NCI-H1436 treated with DMSO at 0.1 percent for 48 hours (cell line): ENCODE results near the gene PRDM5.

ENCODE experiments used
- DNase-seq: peaks from one replicate; lab custom pipeline; 2025; lab: John Stamatoyannopoulos, UW

Gene PRDM5

DNA sequence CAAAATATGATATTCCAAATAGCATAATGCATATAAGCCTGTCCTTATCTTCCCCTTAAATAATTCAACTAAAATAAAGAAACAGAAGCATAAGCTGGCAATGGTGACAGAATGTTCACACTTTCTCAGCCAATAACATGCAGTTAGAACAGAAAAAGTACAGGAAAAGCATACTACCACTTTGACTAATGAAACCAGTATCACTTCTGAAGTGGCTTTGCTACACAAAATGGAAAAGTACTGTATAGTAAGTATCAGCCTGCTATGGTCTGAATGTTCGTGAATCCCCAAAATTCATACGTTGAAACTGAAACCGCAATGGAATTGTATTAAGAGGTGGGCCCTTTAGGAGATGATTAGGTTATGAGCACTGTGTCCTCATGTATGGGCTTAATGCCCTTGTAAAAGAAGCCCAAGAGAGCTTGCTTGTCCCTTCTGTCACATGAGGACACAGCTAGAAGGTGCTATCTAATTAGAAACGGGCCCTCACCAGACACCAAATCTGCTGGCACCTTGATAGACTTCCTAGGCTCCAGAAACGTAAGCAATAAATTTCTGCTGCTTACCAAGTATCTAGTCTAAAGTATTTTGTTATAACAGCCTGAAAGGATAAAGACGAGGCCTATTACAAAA, 102.6 kb downstream of the PRDM5 start:
- DNase-seq: no peak

DNA sequence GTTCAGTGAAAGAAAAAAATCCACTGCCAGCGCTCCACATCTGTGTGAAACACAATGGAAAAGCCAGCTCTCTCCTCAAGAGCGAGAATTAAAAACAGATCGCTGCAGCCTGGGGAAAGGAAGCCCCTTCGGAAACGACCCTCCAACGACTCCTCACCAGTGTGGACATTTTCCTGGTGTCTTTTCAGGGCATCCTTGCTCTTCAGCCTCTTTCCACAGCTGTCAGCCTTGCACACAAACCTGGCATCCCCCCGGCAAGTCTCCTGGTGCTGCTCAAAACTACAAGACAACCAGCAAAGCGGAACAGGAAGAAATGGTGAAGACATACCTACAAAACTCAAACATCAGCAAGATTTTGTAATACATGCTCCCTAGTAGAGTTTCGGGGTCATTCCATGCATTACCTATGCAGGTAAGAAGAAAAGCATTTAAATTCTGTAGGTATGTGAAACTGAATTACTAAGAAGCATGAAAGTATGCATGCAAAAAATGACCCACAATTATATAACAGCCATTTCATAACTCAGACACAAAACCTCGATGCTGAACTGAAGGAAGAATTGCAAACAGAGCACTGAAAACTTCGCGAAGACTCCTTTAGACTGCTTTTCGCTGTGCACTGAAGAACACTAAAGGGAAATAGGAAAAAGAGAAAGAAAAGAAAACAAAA, 106.1 kb downstream of the PRDM5 start:
- DNase-seq: no peak

DNA sequence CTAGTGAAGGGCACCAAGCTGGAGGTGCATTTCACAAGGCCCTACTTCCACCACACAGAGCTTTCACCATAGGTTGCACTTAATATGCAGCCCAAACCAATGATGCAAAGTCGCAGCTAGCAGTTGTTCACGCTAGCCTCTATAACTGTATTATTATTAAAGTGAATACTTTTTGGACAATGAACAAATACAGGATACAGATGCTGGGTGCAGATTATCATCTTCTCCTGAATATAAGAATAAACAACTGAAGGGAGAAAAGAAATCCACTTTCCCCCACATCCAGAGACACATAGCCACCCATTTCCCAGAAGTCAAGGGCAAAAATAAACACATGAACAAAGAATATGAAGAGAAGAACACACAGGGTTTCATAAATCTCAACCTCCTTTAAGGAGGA, 107.2 kb downstream of the PRDM5 start:
- DNase-seq: no peak

DNA sequence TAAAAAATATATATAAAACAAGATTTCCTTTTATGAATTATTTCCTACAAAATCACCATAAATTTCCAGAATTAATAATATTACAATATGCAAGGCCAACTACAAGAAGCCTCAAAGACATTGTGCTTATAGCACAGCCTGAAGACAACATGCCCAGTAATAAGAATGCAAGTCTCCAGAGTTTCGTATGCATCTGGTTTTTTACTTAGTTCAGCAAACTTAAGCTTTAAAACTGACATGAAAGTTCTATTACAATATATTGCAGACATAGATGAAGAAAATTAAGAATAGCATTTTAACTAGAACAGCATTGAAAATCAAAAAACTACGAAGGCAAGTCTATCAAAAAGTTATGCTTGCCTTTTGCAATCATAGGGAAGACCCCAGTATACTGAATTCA, 107.6 kb downstream of the PRDM5 start:
- DNase-seq: no peak

DNA sequence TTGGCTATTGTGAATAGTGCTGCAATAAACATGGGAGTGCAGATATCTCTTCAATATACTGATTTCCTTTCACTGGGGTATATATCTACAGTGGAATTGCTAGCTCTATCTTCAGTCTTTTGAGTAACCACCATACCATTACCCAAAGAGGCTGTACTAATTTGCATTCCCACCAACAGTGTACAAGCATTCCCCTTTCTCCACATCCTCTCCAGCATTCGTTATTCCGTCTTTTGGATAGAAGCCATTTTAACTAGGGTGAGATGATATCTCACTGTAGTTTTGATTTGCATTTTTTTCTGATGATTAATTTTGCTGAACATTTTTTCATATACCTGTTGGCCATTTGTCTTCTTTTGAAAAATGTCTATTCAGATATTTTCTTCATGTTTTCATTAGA, 110.3 kb downstream of the PRDM5 start:
- no peak for DNase-seq

DNA sequence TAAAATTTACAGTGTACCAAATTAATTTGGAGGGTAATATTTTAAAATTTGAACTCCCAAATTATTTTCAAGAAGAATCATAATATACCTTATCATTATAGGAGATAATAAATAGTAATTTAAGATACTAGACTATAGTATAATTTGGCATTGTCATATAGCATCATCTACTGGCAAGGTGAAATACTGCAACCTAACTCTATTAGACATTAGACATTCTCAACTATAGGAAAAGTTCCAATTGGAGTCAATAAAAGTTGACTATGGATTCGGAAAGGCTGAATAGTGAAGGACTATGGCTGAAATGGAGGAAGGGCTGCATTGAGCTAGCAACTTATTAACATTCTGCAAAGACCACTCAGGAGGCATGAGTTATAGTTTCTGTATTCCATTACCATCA, 113.0 kb downstream of the PRDM5 start:
- DNase-seq: no peak

DNA sequence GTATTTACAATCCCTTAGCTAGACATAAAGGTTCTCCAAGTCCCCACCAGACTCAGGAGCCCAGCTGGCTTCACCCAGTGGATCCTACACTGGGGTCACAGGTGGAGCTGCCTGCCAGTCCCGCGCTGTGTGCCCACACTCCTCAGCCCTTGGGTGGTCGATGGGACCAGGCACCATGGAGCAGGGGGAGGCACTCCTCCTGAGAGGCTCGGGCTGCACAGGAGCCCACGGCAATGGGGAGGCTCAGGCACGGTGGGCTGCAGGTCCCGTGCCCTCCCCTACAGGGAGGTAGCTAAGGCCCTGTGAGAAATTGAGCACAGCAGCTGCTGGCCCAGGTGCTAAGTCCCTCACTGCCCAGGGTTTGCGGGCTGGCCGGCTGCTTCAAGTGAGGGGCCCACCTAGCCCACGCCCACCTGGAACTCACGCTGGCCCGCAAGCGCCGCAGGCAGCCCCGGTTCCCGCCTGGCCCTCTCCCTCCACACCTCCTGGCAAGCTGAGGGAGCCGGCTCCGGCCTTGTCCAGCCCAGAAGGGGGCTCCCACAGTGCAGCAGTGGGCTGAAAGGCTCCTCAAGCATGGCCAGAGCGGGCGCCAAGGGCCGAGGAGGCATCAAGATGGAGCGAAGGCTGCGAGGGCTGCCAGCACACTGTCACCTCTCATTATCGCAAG, 113.9 kb downstream of the PRDM5 start:
- no peak for DNase-seq

DNA sequence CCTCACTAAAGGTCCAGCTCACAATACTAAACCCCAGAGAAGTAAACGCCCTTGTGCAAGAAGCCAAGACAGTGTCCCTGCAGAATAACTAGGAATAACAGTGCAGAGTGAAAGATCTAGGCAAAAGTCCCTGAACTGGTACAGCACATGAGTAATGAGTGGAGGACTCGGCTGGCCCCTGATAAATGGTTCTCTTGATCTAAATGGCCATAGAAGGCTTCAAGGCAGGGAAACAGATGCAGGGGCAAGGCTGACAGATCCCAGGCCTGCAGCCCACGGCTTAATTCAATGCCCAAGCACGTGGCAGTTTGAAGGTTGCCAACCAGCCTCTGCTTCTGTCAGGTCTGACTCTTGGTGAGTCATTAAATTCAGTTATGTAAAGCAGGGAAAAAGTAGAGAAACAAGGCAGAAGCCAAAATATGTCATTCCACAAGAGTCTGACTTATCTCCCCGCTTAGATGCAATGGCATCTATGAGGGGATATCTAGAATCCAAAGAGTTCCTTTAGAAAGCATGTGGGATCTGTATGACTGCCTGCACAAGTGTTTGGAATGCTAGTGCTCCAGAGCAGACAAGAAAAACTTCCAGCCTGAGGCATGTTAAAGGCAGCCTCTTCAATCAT, 121.3 kb downstream of the PRDM5 start:
- no peak for DNase-seq

DNA sequence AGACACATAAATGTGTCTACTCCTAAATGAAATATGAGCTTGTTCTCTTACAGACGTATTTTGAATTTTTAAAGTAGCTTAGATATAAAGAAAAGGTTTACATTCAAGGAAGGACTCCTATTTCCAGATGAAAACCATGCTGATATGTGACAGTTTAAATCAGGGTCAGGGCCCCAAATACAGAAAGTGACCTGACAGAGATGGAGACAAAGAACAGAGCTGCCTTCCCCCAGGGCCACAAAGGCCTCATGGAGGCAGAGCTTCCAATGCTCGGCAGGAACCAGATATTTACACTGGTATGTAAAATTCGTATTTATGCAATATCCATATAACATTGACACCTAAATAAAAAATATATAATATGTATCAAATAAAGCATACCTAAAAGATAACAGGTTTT, 124.0 kb downstream of the PRDM5 start:
- no peak for DNase-seq

DNA sequence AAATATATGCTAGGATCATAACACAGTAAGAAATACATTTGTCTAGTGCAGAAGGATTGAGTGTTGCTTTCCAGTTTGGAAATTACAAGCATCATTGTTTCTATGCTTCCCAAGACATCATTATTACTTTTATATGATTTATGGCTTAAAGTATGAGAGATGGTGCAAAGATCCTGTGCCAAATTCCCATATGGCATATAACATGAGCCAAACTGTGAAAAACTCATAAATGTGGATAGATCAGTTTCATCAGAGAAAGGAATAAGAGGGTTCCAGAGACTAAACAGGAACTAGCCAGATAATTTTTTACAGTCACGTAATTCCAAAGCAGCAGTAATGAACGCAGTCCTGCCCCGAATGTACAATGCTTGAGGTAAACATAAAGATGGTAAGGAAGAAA, 126.3 kb downstream of the PRDM5 start:
- no peak for DNase-seq

DNA sequence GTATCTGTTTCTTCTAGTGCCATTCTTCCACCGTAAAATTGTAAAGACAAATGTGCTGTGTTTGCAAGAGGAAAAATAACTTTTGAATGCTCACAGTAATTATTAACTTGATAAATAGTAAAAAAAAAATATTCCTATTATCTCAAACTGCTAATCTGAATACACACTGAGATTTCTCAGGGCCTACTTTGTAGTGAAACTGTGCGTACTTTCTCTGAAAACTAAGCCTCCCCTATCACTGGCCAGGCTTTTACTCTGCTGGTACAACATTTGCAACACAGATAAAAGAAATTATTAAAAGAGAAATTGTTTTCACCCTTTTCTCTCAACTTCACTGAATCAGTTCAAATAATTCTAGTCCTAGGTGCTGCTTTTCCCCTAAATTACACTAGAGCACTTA, 137.3 kb downstream of the PRDM5 start:
- no peak for DNase-seq

DNA sequence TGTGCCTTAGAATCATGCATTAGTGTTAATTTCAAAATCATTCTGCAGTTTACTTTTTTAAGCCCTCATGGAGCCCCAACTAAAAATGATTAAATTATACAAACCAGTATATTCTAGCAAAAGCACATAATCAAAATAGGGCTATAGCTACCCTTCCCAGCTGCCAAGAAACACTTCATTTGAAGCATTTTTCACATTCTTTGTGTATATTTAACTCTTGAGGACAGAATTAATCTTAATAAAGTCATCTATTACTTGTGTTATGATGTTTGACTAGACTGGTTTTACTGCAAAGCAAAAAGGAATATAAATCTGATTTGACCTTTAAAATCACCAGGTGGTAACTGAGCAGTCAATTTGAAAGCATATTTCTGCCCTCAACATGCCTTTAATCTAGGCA, 145.1 kb downstream of the PRDM5 start:
- no peak for DNase-seq

DNA sequence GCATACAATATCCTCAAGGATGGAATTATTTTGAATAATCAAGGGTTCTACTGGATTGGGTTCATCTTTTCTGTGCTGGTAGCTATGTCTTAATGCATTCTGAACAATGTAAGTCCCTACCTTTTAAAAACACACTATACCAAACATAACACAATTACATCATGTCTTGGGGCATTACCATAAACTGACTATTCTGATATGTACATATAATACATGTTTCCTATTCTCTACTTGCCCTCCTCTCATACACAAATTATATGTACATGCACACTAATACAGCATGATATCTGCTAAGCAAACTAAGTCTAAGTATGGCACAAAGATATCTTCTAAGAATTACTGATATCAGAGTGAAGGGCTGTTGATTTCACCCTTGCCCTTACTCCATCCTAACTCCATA, 147.1 kb downstream of the PRDM5 start:
- DNase-seq: no peak

DNA sequence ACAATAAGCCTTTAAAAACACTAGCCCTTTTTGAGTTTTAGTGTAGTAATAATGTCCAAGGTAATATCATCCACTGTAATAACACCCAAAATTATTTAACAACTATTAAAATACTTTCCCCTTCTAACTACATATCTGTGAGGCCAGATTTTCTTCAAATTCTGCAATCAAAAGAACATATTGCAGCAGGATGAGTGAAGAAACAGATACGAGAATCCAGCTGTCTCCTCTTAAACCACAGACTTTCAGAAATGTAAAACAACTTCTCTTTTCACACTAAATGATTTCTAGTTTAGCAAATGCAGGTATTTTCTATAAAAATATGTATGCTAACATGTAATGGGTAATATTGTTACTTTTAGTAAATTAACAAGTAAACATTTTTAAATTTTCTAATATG, 148.9 kb downstream of the PRDM5 start:
- DNase-seq: no peak

DNA sequence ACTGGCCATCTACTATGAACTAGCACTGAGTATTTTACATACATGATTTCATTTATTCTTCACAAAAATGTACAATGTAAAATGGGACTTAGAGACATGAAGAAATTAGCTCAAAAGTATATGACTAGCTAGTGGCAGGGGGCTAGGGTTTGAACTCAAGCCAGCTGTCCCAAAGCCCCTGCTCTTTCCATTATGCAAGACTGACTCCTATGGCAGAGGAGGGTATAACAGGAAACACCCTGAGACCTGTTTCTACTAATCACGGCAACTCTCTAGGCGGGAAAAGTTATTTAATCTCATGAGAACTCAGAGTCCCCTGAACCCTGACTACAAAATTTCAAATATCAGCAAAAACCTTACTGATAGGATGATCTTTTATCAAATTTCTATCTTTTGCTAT, 150.6 kb downstream of the PRDM5 start:
- no peak for DNase-seq

DNA sequence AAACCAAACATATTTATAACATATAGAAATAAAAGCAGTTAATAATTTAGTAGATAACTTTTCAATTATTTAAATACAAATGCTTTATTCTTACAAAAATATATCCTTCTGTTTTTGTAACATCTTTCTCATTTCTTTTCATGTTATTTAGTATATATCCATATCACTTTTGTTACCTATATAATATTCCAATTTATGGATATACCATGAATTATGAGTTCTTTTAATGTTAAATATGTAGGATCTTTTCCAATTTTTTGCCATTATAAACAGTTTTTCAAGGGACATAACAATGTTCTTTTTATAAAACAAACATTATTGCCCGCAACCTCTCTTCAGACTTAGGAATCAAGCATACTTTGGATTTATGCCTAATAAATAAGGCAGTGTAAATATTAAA, 151.6 kb downstream of the PRDM5 start:
- DNase-seq: no peak

DNA sequence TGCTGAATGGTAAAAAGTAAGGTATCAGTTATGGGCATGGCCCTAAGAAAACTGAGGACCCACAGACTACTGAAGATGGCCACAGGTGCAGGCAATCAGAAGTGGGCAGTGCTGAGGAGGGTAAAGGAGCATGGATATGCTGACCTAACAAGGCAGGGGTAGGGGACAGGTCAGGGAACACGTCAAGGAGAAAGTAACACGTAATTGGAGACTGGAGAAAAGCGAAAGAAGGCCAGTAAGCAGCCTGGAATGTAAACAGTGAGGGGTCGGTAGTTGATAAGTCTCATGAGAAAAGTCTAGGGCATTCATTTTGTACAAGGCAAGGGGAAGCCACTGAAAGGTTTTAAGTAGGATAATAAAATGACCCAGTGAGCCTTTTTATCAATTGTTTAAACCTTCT, 153.3 kb downstream of the PRDM5 start:
- DNase-seq: no peak

DNA sequence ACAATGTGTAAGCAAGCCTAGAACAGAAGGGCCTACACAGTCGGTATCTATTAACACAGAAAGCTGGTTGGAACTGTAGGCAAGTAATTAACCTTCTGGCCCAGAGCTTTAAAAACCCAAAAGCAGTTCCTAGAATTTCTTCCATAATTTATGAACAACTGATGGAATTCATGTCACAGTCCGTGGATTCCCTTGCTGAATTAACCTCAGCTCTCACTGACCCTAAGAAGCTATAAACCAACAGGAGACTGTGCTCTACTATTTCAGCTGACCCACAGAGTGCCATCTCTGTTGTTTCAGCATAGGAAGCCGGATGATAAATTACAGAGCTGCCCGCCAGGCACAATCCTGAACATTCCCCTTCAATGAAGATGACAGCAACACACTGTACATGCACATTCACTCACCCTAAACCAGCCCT, 157.3 kb downstream of the PRDM5 start:
- DNase-seq: no peak

DNA sequence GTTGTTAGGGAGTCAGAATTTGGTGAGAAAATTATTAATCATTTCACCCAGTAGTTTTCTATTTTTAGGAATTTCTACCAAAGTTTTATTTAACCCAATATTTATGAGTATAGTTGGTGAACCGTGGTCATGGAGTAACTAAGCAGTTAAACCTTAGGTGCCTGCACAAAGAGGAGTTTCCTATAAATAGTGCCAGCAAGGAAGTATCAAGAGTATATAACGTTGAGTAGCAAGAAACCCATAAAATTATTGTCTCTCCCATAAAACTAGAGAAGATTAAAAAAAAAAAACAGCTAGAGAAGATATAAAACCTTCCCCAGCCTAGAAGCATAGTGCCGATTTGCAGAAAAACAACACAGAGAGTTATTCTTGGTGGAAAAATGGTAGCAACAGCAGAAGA, 158.9 kb downstream of the PRDM5 start:
- DNase-seq: no peak

DNA sequence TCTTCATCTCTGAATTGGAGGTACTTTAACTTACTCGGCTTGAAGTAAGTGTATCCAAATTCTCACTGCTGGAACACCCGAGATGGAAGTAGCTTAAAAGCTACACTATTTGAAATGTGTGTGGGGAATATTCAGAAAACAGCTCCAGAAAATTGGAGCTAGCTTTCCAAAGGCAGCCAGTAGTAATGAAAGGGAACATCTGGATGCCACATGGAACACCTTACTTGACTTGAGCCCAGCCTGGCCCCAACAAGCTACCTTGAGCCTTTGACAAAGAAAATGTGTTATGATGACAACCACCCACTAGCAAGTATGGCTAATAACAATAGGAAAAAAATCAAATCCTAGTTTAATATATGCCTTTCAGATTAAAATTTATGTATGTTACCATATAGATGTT, 161.5 kb downstream of the PRDM5 start:
- no peak for DNase-seq

DNA sequence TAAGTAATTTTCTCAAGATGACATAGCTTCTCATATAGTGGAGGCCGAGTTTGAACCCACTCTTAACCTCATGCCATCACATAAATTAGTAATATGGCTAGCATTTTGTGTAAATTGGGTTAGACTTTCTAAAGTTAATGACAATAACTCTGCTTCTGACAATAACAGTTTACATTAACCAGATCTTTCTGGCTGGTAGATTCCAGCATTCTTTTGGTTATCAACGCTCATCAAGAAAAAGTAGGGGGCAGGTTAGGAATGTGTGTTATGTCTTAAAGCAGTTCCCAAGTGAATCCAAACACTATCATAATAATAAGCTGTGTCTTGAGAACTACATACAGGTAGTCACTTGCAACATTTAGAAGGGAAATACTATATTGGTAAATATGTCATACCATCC, 162.5 kb downstream of the PRDM5 start:
- no peak for DNase-seq

DNA sequence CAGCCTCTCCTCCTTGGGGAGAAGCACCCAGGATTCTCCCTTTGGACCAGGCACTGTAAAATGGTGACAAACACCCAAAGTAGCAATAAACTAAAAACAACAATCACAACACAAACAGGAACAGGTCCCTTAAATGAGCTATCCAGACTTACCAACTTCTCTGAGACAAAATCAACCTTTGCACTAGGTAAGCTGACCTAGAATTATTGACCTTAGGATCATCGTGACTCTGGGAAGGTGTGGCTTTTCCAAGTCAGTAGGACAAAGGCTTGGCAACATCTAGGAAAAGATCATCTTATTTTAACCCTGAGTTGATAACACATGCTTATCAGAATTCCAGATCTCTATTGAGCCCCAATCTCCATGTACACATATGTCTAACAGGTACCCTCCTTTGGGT, 166.7 kb downstream of the PRDM5 start:
- no peak for DNase-seq

DNA sequence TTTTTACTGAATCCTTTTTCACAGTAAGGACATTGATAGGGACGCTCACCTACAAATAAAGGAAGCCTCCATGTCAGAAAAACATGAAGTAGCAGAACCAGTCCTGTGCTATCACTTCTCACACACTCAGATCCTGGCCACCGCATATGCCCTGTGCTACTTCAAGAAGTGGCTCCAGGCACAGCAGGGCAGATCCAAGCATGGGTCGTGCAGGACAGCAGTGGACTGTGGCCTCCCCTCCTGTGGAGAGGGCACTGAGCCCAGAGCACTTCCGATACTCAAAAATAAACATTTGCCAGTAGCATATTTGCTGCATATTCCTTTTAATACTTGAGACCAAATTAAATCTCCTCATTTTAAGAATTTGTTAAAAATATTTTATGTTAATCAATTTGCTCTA, 167.9 kb downstream of the PRDM5 start:
- no peak for DNase-seq
